Small intestine (tissue), 7 donors: Measurements from ENCODE around the gene DNAJC3. TPM values are rescaled to one million over a fixed set of nuclear protein-coding genes. Genes with fewer than 3 reads are reported as not detected.

Experiments
- DNase-seq, 2 donors: peaks; one replicate each; pipeline versions ENCODE4 v3.0.0 to v3.0.0-alpha.2; 2013
- FAIRE-seq: peaks from 2 replicates; lab custom pipeline; 2012; peaks lifted over from hg19 to GRCh38; lab: Jason Lieb, UNC
- H3K27ac ChIP-seq, 3 donors: one replicate each; pipeline ENCODE4 v1.5.1; 2013; ENCODE audit warnings: low read length in 2 of 3, mild to moderate bottlenecking in 2 of 3, control low read depth in 1 of 3, inconsistent platforms in 1 of 3, low read depth in 1 of 3, moderate library complexity in 1 of 3
- H3K27me3 ChIP-seq, 3 donors: one replicate each; pipeline ENCODE4 v1.6.1; 2013; ENCODE audit warnings: low read length in 3 of 3, inconsistent platforms in 1 of 3; ENCODE audit not compliant: control insufficient read depth in 3 of 3, insufficient read depth in 3 of 3
- H3K36me3 ChIP-seq, 3 donors: one replicate each; pipeline ENCODE4 v1.6.1; 2013; ENCODE audit warnings: low read length in 3 of 3, inconsistent platforms in 1 of 3, low read depth in 1 of 3, mild to moderate bottlenecking in 1 of 3, moderate library complexity in 1 of 3; ENCODE audit not compliant: control insufficient read depth in 3 of 3, insufficient read depth in 2 of 3
- H3K4me1 ChIP-seq, 3 donors: one replicate each; pipeline ENCODE4 v1.6.1; 2013; ENCODE audit warnings: low read length in 2 of 3, inconsistent platforms in 1 of 3, low read depth in 1 of 3, mild to moderate bottlenecking in 1 of 3, moderate library complexity in 1 of 3; ENCODE audit not compliant: control insufficient read depth in 3 of 3, insufficient read depth in 2 of 3
- H3K4me3 ChIP-seq, 3 donors: one replicate each; pipeline ENCODE4 v1.5.1; 2013; ENCODE audit warnings: low read length in 3 of 3, control low read depth in 1 of 3, inconsistent platforms in 1 of 3, low read depth in 1 of 3, mild to moderate bottlenecking in 1 of 3, moderate library complexity in 1 of 3
- H3K9me3 ChIP-seq, 2 donors: one replicate each; pipeline ENCODE4 v1.6.1; 2013; ENCODE audit warnings: low read depth in 1 of 2, low read length in 1 of 2; ENCODE audit not compliant: control insufficient read depth in 2 of 2, insufficient read depth in 1 of 2
- WGBS, 3 donors: extraction: QIAGEN DNeasy Blood & Tissue Kit; methylation state at CpG; one replicate each; pipeline ENCODE4 v1.1.7; 2013; 5-methylcytosine and 5-hydroxymethylcytosine counted together
- polyA plus RNA-seq, 4 donors: library from polyadenylated mRNA; stranded (reverse) in 3 of 4; unstranded in 1 of 4; fragments of 200-250 nt in 3 of 4; fragments of 120-200 nt in 1 of 4; gene quantifications; one replicate each; pipeline versions ENCODE4 v1.2.1 to v1.2.3, GENCODE V29; 2013
- donor health status: healthy with polysubstance abuse.
- donor health status: control.
- donor health status: control.
- donor health status: Bipolar disorder and iron deficiency.
- donor health status: healthy.

Gene DNAJC3
- polyA plus RNA-seq, 4 donors, result 8.7 to 50.3 (median 19.3) TPM

- H3K4me3 ChIP-seq, result no peak overlapping the region
- no peak for DNase-seq
- FAIRE-seq, result no peak
- H3K4me1 ChIP-seq, result no peaks in the 10 kb centered on the region
- H3K36me3 ChIP-seq, result peaks cover 0 to 6% (median 0%) of the 10 kb centered on the region in 3 donors
- H3K27ac ChIP-seq, result no peak overlapping the region
- no peaks in the 10 kb centered on the region for H3K9me3 ChIP-seq
- WGBS, 3 donors, result 89 to 93% (median 91%) methylated on average over 5 of the region's 5 CpGs
- H3K27me3 ChIP-seq, result no peaks in the 10 kb centered on the region
These were observed 145.4 kb downstream of the DNAJC3 start for GRCh38 chr13:95822303-95822702.

GRCh38 chr13:95833126-95833525 is 156.2 kb downstream of the DNAJC3 start:
- Histone ChIP-seq H3K9me3 (no peaks in the 10 kb centered on the region), H3K4me3 (no peak overlapping the region), H3K27me3 (no peaks in the 10 kb centered on the region), H3K27ac (no peak overlapping the region), H3K4me1 (no peaks in the 10 kb centered on the region), H3K36me3 (no peaks in the 10 kb centered on the region)
- DNase-seq, result no peak
- no peak for FAIRE-seq
- WGBS, 3 donors, result 81 to 88% (median 88%) methylated on average over 1 of the region's 1 CpG

DNA sequence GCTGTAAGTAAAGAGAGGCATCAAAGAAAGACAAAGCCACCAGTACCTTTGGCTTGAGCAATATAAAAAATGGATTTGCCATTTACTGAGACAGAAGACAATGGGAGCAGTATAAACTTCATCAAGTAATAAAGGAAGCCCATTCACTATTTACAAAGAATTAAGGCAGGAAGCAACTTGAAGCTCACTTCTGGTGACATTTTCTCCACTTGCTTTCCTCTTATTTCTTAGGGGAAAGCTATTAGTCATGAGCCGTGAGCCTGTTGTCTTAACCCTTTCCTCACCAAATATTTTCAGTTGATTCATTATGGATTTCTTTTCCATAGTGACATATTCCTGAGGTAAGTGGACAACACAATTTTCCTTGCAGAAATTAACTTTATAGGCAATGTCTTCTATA is 156.8 kb downstream of the DNAJC3 start:
- DNase-seq, result peak in 1 of 2 donors; percentile 3

DNA sequence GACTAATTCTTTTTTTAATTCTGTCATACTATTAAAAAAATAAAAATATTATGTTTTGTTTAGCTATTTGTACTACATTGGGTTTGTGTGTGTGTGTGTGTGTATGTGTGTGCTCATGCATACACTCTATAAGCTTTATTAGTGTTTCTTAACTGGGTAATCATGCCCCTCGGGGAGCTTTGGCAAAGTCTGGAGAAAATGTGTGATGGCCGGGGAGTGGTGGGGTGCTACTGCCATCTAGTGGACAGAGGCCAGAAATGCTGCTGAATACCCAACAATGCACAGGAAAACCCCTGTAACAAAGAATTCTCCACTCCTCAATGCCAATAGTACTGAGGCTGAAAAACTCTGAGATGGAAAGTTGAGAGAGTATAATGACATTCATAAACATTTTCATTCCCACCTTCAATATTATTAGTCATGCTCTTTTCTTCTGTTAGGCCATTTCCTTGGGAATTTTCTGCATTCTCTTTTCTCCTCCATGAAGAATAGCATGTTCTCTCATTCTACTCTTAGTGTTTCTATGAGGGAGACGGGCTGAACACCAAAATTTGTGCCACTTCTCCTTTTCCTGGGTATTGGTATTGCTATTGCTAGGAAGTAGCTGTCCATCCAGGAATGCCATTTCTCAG is 157.3 kb downstream of the DNAJC3 start:
- 24 to 30% (median 27%) methylated on average over 3 of the region's 3 CpGs for WGBS, 3 donors
- peak; percentile 67 to 71 for DNase-seq
- Histone ChIP-seq H3K4me3 (no peak overlapping the region), H3K4me1 (no peaks in the 10 kb centered on the region), H3K9me3 (no peaks in the 10 kb centered on the region), H3K27me3 (no peaks in the 10 kb centered on the region), H3K36me3 (no peaks in the 10 kb centered on the region), H3K27ac (no peak overlapping the region)
- FAIRE-seq, result no peak

More for the DNA sequence above, 156.8 kb downstream of the DNAJC3 start:
- no peak for FAIRE-seq
- H3K4me1 ChIP-seq, result no peaks in the 10 kb centered on the region
- no peaks in the 10 kb centered on the region for H3K27me3 ChIP-seq
- 16 to 26% (median 21%) methylated on average over 1 of the region's 1 CpG for WGBS, 3 donors
- H3K9me3 ChIP-seq, result no peaks in the 10 kb centered on the region
- H3K36me3 ChIP-seq, result no peaks in the 10 kb centered on the region
- H3K27ac ChIP-seq, result no peak overlapping the region
- no peak overlapping the region for H3K4me3 ChIP-seq

- Histone ChIP-seq H3K4me3 (no peak overlapping the region), H3K4me1 (no peaks in the 10 kb centered on the region), H3K27ac (no peak overlapping the region), H3K9me3 (peaks cover 0 to 9% of the 10 kb centered on the region in 2 donors), H3K36me3 (no peaks in the 10 kb centered on the region), H3K27me3 (no peaks in the 10 kb centered on the region)
- no peak for DNase-seq
- FAIRE-seq, result no peak
These were observed 165.0 kb downstream of the DNAJC3 start for GRCh38 chr13:95841894-95842293.

DNA sequence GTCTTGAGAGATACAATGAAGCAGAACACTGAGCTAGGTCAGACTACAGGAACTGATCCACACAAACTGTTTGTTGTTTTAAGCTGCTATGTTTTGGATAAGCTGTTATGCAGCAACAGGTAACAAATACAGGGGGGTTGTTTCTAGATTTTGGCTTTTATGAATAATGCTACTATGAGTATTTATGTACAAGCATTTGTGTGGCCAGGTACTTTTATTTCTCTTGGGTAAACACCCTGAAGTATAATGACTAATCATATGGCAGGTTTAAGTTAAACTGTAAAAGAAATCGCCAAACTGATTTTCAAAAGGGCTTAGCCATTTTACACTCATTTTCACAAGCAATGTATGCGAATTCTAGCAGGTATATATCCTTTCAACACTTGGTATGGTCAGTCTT is 166.0 kb downstream of the DNAJC3 start:
- no peak for DNase-seq
- Histone ChIP-seq H3K27ac (no peak overlapping the region), H3K36me3 (no peaks in the 10 kb centered on the region), H3K4me3 (no peak overlapping the region), H3K27me3 (no peaks in the 10 kb centered on the region), H3K9me3 (peaks cover 0 to 11% of the 10 kb centered on the region in 2 donors), H3K4me1 (no peaks in the 10 kb centered on the region)
- FAIRE-seq, result no peak
- 80 to 93% (median 83%) methylated on average over 2 of the region's 2 CpGs for WGBS, 3 donors

Other genes starting within 250 kb of the DNAJC3 start
- gene CLDN10, start 124.4 kb upstream of the DNAJC3 start, polyA plus RNA-seq, result under 1 TPM in 2 of 4 donors, not detected in 2; 0.09 to 0.54 TPM
- 1 to 10 TPM in 3 of 4 donors, not detected in 1; 1.4 to 7.5 (median 3.2) TPM for gene DZIP1, start 32.4 kb upstream of the DNAJC3 start, polyA plus RNA-seq